GM23338 (cell line): Measurements from ENCODE around the gene MIDN. TPM values are rescaled to one million over a fixed set of nuclear protein-coding genes. Genes with fewer than 3 reads are reported as not detected.
"Not testable (repeated sequence)": the region's sequence is repeated elsewhere in the genome, so short reads cannot be mapped to it uniquely, and the experiment has no call there.

Experiments
- ATAC-seq: fragments of 200-7000 bp; cut with Tn5 transposase; 3 replicates; pipeline ENCODE4 v1.9.1; 2020
- DNase-seq: peaks from one replicate; pipeline ENCODE4 v3.0.0-alpha.2; 2015; ENCODE audit warnings: low spot score
- H2AFZ ChIP-seq: fragments of 200-600 bp; sonication (generic); 2 replicates; pipeline ENCODE4 v1.8.0; 2016; ENCODE audit warnings: antibody characterized with exemption, mild to moderate bottlenecking, moderate library complexity
- H3F3A ChIP-seq: fragments of 200-600 bp; sonication (generic); replicated peaks from 2 replicates; pipeline ENCODE4 v1.8.0; 2017; ENCODE audit warnings: antibody characterized with exemption, mixed run types, low read depth
- H3K27ac ChIP-seq: fragments of 200-600 bp; sonication (generic); 2 replicates; pipeline ENCODE4 v1.6.1; 2016; ENCODE audit warnings: low read depth
- H3K27me3 ChIP-seq: fragments of 200-600 bp; sonication (generic); 2 replicates; pipeline ENCODE4 v1.8.0; 2016; ENCODE audit warnings: mild to moderate bottlenecking, mixed run types, moderate library complexity; ENCODE audit not compliant: insufficient read depth
- H3K36me3 ChIP-seq: fragments of 200-600 bp; sonication (generic); 2 replicates; pipeline ENCODE4 v1.8.0; 2016; ENCODE audit warnings: mild to moderate bottlenecking; ENCODE audit not compliant: insufficient read depth
- H3K4me1 ChIP-seq: fragments of 200-600 bp; sonication (generic); 2 replicates; pipeline ENCODE4 v1.8.0; 2016; ENCODE audit warnings: mild to moderate bottlenecking, moderate library complexity; ENCODE audit not compliant: insufficient read depth
- H3K4me2 ChIP-seq: fragments of 200-600 bp; sonication (generic); 2 replicates; pipeline ENCODE4 v1.7.1; 2017; ENCODE audit warnings: mixed run types
- H3K4me3 ChIP-seq: fragments of 200-600 bp; sonication (generic); 2 replicates; pipeline ENCODE4 v1.6.1; 2016; ENCODE audit warnings: mixed run types
- H3K79me2 ChIP-seq: fragments of 200-600 bp; sonication (generic); replicated peaks from 2 replicates; pipeline ENCODE4 v1.8.0; 2017; ENCODE audit warnings: mild to moderate bottlenecking; ENCODE audit not compliant: insufficient read depth
- H3K9me2 ChIP-seq: fragments of 200-600 bp; sonication (generic); 2 replicates; pipeline ENCODE4 v1.8.0; 2017; ENCODE audit not compliant: insufficient read depth
- H4K20me1 ChIP-seq: fragments of 200-600 bp; sonication (generic); replicated peaks from 2 replicates; pipeline ENCODE4 v1.8.0; 2017; ENCODE audit warnings: mild to moderate bottlenecking; ENCODE audit not compliant: insufficient read depth
- H3K27ac Mint-ChIP-seq: 2 replicates; pipeline ENCODE4 v1.8.0; 2020; ENCODE audit warnings: inconsistent platforms, mild to moderate bottlenecking, moderate library complexity, mixed read lengths
- H3K27me3 Mint-ChIP-seq: 3 replicates; pipeline ENCODE4 v1.8.0; 2022; ENCODE audit warnings: low read depth, mild to moderate bottlenecking, moderate library complexity, mixed read lengths, inconsistent platforms; ENCODE audit not compliant: insufficient read depth, poor library complexity
- H3K36me3 Mint-ChIP-seq: 3 replicates; pipeline ENCODE4 v1.8.0; 2021; ENCODE audit warnings: low read depth, mild to moderate bottlenecking, inconsistent platforms, moderate library complexity, mixed read lengths
- H3K4me1 Mint-ChIP-seq: 3 replicates; pipeline ENCODE4 v1.8.0; 2020; ENCODE audit warnings: mild to moderate bottlenecking, inconsistent platforms, mixed read lengths
- H3K4me3 Mint-ChIP-seq: 3 replicates; pipeline ENCODE4 v1.8.0; 2021; ENCODE audit warnings: moderate library complexity, mild to moderate bottlenecking, inconsistent platforms, mixed read lengths
- H3K9me3 Mint-ChIP-seq: 3 replicates; pipeline ENCODE4 v1.8.0; 2020; ENCODE audit warnings: moderate library complexity, mild to moderate bottlenecking, inconsistent platforms, mixed read lengths
- CREB1 ChIP-seq: fragments of 250-450 bp; sonication (Bioruptor Pico); IDR thresholded peaks from 2 replicates; pipeline ENCODE4 v1.5.0; 2020; ENCODE audit warnings: low read depth, mild to moderate bottlenecking, moderate library complexity
- CTCF ChIP-seq, 2 experiments: fragments of 200-600 bp in 1 of 2; sonication (generic) in 1 of 2; conservative IDR thresholded peaks; 2 replicates each; pipeline versions ENCODE4 v1.5.1 to v1.6.1; 2016 to 2017; ENCODE audit warnings: antibody characterized with exemption in 2 of 2, low read depth in 2 of 2, mild to moderate bottlenecking in 2 of 2, moderate library complexity in 1 of 2
- EZH2 ChIP-seq: fragments of 200-600 bp; sonication (generic); IDR thresholded peaks from one replicate; pipeline ENCODE4 v1.8.0; 2017; ENCODE audit warnings: antibody characterized with exemption, mild to moderate bottlenecking, low read depth; ENCODE audit not compliant: unreplicated experiment
- POLR2AphosphoS5 ChIP-seq: IDR thresholded peaks from 2 replicates; pipeline ENCODE4 v1.6.1; 2016; ENCODE audit warnings: antibody characterized with exemption, low read depth
- ZNF462 ChIP-seq: fragments of 250-450 bp; sonication (Bioruptor Pico); IDR thresholded peaks from 2 replicates; pipeline ENCODE4 v1.5.0; 2020; ENCODE audit warnings: mild to moderate bottlenecking, moderate library complexity
- polyA plus RNA-seq: library from polyadenylated mRNA; unstranded; fragments of >200 nt; fragmentation: Nextera tagmentation; extraction: Ambion mirVana; gene quantifications from 2 replicates; pipeline ENCODE4 v1.2.1, GENCODE V29; 2016
- total RNA-seq: library from RNA; depleted of rRNA; stranded (reverse); fragments of >200 nt; shearing (Covaris generic); gene quantifications from 2 replicates; pipeline ENCODE4 v1.2.3, GENCODE V29; 2014

Gene MIDN
- total and polyA plus RNA-seq, 2 experiments from 2014 or later, result 28.6 to 113 TPM

- not testable (repeated sequence) for H2AFZ ChIP-seq, ATAC-seq, H3K27me3 Mint-ChIP-seq, DNase-seq, H3K4me1 ChIP-seq, H3K36me3 Mint-ChIP-seq, H3K4me2 ChIP-seq, H4K20me1 ChIP-seq, H3K9me2 ChIP-seq, H3K79me2 ChIP-seq, H3K4me3 Mint-ChIP-seq, H3K4me1 Mint-ChIP-seq, H3K4me3 ChIP-seq, H3K27ac Mint-ChIP-seq, H3K9me3 Mint-ChIP-seq, H3K27ac ChIP-seq, H3K27me3 ChIP-seq, H3K36me3 ChIP-seq
- H3F3A ChIP-seq, result peaks cover 14% of the 10 kb centered on the region
Observed at GRCh38 chr19:1200614-1201013, 47.8 kb upstream of the MIDN start.

- Histone ChIP-seq H3K27ac (peak within 1 kb of the TSS; percentile 90), H3F3A (peaks cover 22% of the 10 kb centered on the region), H3K4me2 (peak within 1 kb of the TSS; percentile 98), H4K20me1 (peaks cover 31% of the 10 kb centered on the region), H3K9me2 (no peaks in the 10 kb centered on the region), H2AFZ (peak within 1 kb of the TSS; percentile 82), H3K4me3 (peak within 1 kb of the TSS; percentile 91), H3K4me1 (peaks cover 7% of the 10 kb centered on the region; the same call in 1 of the 2 replicates), H3K36me3 (no peaks in the 10 kb centered on the region; the same call in 1 of the 2 replicates), H3K79me2 (peaks cover 43% of the 10 kb centered on the region), H3K27me3 (no peaks in the 10 kb centered on the region)
- H3K27me3 Mint-ChIP-seq, result peaks cover 6% of the 10 kb centered on the region
- no peaks in the 10 kb centered on the region for H3K9me3 Mint-ChIP-seq
- H3K4me1 Mint-ChIP-seq, result peaks cover 15% of the 10 kb centered on the region; the same call in 2 of the 3 replicates
- TF ChIP-seq POLR2AphosphoS5 (peak; percentile 53), EZH2 (no peak), CREB1 (CRISPR knock-in tag) (peak; percentile 75)
- H3K4me3 Mint-ChIP-seq, result peak within 1 kb of the TSS; percentile 94
- peak within 1 kb of the TSS; percentile 70 for H3K27ac Mint-ChIP-seq
- H3K36me3 Mint-ChIP-seq, result peaks cover 21% of the 10 kb centered on the region
- ATAC-seq (peak; percentile 94), DNase-seq (peak; percentile 99)
Observed at GRCh38 chr19:1205114-1206099, 43.0 kb upstream of the MIDN start, which contains the start of gene STK11. TSS of gene STK11 (plus strand) at chr19:1205778. CDS start at chr19:1206914, 1,136 bp downstream.

- no peak overlapping the region for H2AFZ ChIP-seq
- TF ChIP-seq ZNF462 (CRISPR knock-in tag) (no peak), CTCF (conservative IDR thresholded peaks at IDR 0.05; ENCODE audit: low read depth in 2 of 2) (no peak)
Observed at GRCh38 chr19:1206150-1206863, 42.1 kb upstream of the MIDN start.

More at GRCh38 chr19:1206150-1206863, 42.1 kb upstream of the MIDN start:
- ATAC-seq, result no peak
- Mint-ChIP-seq H3K27ac (peak overlapping the region; percentile 70; the same call in 1 of the 2 replicates), H3K4me3 (peak overlapping the region; percentile 94), H3K36me3 (peaks cover 22% of the 10 kb centered on the region), H3K9me3 (no peaks in the 10 kb centered on the region), H3K27me3 (peaks cover 6% of the 10 kb centered on the region), H3K4me1 (peaks cover 15% of the 10 kb centered on the region; the same call in 2 of the 3 replicates)
- DNase-seq, result no peak
- H3K36me3 ChIP-seq, result no peaks in the 10 kb centered on the region; the same call in 1 of the 2 replicates
- H3K4me2 ChIP-seq, result peak overlapping the region; percentile 98
- H4K20me1 ChIP-seq, result peaks cover 35% of the 10 kb centered on the region
- H3K4me3 ChIP-seq, result peak overlapping the region; percentile 91
- H3K4me1 ChIP-seq, result peaks cover 10% of the 10 kb centered on the region; the same call in 1 of the 2 replicates
- H3K27me3 ChIP-seq, result no peaks in the 10 kb centered on the region
- no peak overlapping the region for H3K27ac ChIP-seq
- no peaks in the 10 kb centered on the region for H3K9me2 ChIP-seq
- peaks cover 22% of the 10 kb centered on the region for H3F3A ChIP-seq
- peaks cover 52% of the 10 kb centered on the region for H3K79me2 ChIP-seq
